ENCODE measurements around the gene E2F3. TPM values are rescaled to one million over a fixed set of nuclear protein-coding genes. Genes with fewer than 3 reads are reported as not detected.

The E2F3 gene
- total and polyA plus RNA-seq, 10 of the 15 experiments (the other 5 are each of a cell fraction or from before 2014, with no cell fraction given): 5.1 to 16.8 (median 10.6) TPM

- H3K4me2 ChIP-seq (ENCODE audit: control insufficient read depth, insufficient read depth): no peak overlapping the region
- intact Hi-C loops (cut with micrococcal nuclease; ENCODE audit: unreplicated experiment): no loop called here
- no peaks in the 10 kb centered on the region for H3K9me3 ChIP-seq (replicated peaks; ENCODE audit: control insufficient read depth, insufficient read depth, low read length)
- ATAC-seq (no peak), FAIRE-seq (no peak), DNase-seq (ENCODE audit: low read depth, low spot score) (no peak)
- ChIA-PET POLR2A (interaction anchor here (0.6 to 2.1 kb wide), 2 partner anchors 10 kb away, joined by 3 to 7 read pairs; no protein-coding TSS in a partner anchor), SMC1A (ENCODE audit: uncharacterized antibody, unreplicated experiment) (interaction anchor here (0.8 to 3.9 kb wide), 3 partner anchors 10 to 41 kb away, joined by 4 to 30 read pairs (median 4); no protein-coding TSS in a partner anchor), CTCF (interaction anchor here (1.2 to 2.1 kb wide), 2 partner anchors 10 to 90 kb away, joined by 3 to 12 read pairs; no protein-coding TSS in a partner anchor), RAD21 (ENCODE audit: unreplicated experiment) (interaction anchor here (1.2 to 1.6 kb wide), 2 partner anchors 10 to 113 kb away, joined by 5 to 9 read pairs; no protein-coding TSS in a partner anchor)
- TF ChIP-seq ESRRA (IDR thresholded peaks at IDR 0.05; ENCODE audit: low read length) (no peak), NR2F1 (conservative IDR thresholded peaks at IDR 0.05) (no peak), ZNF217 (IDR thresholded peaks at IDR 0.05) (no peak)
- no peaks in the 10 kb centered on the region for H3K27me3 ChIP-seq (replicated peaks in 1 of 2; ENCODE audit: control insufficient read depth in 2 of 2, insufficient read depth in 2 of 2, low read length in 1 of 2)
- H4K20me1 ChIP-seq (ENCODE audit: control insufficient read depth, insufficient read depth): peaks cover 3% of the 10 kb centered on the region; the same call in 1 of the 2 replicates
- BruUV-seq (replicated peaks): no TSS peak
- WGBS (ENCODE audit: insufficient coverage, insufficient replicate concordance, low lambda C conversion rate, missing lambda C conversion rate): 98% methylated on average over 8 of the region's 8 CpGs
- in situ Hi-C loops (cut with MboI): no loop called here
- H3K4me3 ChIP-seq: no peak overlapping the region
- H2AFZ ChIP-seq (ENCODE audit: control insufficient read depth, low read depth, low read length): no peak overlapping the region
- H3K79me2 ChIP-seq (ENCODE audit: control insufficient read depth, insufficient read depth, low read length): peaks cover 94% of the 10 kb centered on the region
- peaks cover 38% of the 10 kb centered on the region for H3K4me1 ChIP-seq (ENCODE audit: control insufficient read depth, insufficient read depth, low read length)
- H3K36me3 ChIP-seq (ENCODE audit: control insufficient read depth in 2 of 2, insufficient read depth in 2 of 2, low read length in 1 of 2): peaks cover 3% of the 10 kb centered on the region in 2 experiments; a peak in 2 of 4 replicates
- no peak overlapping the region for H3K27ac ChIP-seq (ENCODE audit: control insufficient read depth, insufficient read depth)
- H3K9ac ChIP-seq (ENCODE audit: control insufficient read depth, insufficient read depth, low read length): no peak overlapping the region
Observed at GRCh38 chr6:20414711-20415110, 13.0 kb downstream of the E2F3 start.

- no peaks in the 10 kb centered on the region for H3K9me3 ChIP-seq (replicated peaks; ENCODE audit: control insufficient read depth, insufficient read depth, low read length)
- ChIA-PET SMC1A (ENCODE audit: uncharacterized antibody, unreplicated experiment) (interaction anchor here (1.1 to 3.9 kb wide), 3 partner anchors 8 to 17 kb away, joined by 3 to 30 read pairs (median 13); no protein-coding TSS in a partner anchor), POLR2A (no interaction called here), RAD21 (ENCODE audit: unreplicated experiment) (no interaction called here), CTCF (no interaction called here)
- 67% methylated on average over 7 of the region's 7 CpGs for WGBS (ENCODE audit: insufficient coverage, insufficient replicate concordance, low lambda C conversion rate, missing lambda C conversion rate)
- DNase-seq (ENCODE audit: low read depth, low spot score): no peak
- no peak overlapping the region for H3K27ac ChIP-seq (ENCODE audit: control insufficient read depth, insufficient read depth)
- H3K4me3 ChIP-seq: no peak overlapping the region
- H3K9ac ChIP-seq (ENCODE audit: control insufficient read depth, insufficient read depth, low read length): no peak overlapping the region
- in situ Hi-C loops (cut with MboI): no loop called here
- peaks cover 32% of the 10 kb centered on the region for H3K4me1 ChIP-seq (ENCODE audit: control insufficient read depth, insufficient read depth, low read length)
- H2AFZ ChIP-seq (ENCODE audit: control insufficient read depth, low read depth, low read length): no peak overlapping the region
- BruUV-seq (replicated peaks): no TSS peak
- H3K79me2 ChIP-seq (ENCODE audit: control insufficient read depth, insufficient read depth, low read length): peaks cover 94% of the 10 kb centered on the region
- FAIRE-seq: no peak
- peaks cover 3% of the 10 kb centered on the region in 2 experiments; a peak in 2 of 4 replicates for H3K36me3 ChIP-seq (ENCODE audit: control insufficient read depth in 2 of 2, insufficient read depth in 2 of 2, low read length in 1 of 2)
- intact Hi-C loops (cut with micrococcal nuclease; ENCODE audit: unreplicated experiment): no loop called here
- no peak for ATAC-seq
- peaks cover 3% of the 10 kb centered on the region; the same call in 1 of the 2 replicates for H4K20me1 ChIP-seq (ENCODE audit: control insufficient read depth, insufficient read depth)
- no peaks in the 10 kb centered on the region for H3K27me3 ChIP-seq (replicated peaks in 1 of 2; ENCODE audit: control insufficient read depth in 2 of 2, insufficient read depth in 2 of 2, low read length in 1 of 2)
- no peak overlapping the region for H3K4me2 ChIP-seq (ENCODE audit: control insufficient read depth, insufficient read depth)
- TF ChIP-seq USF2 (IDR thresholded peaks at IDR 0.05; ENCODE audit: borderline replicate concordance, low read depth, low read length) (no peak), ETV6 (conservative IDR thresholded peaks at IDR 0.05 in 1 of 2, IDR thresholded peaks at IDR 0.05 in 1 of 2; ENCODE audit: borderline replicate concordance in 1 of 2, low read depth in 1 of 2) (no peak), DPF2 (IDR thresholded peaks at IDR 0.05) (no peak), ZBTB33 (IDR thresholded peaks at IDR 0.05) (no peak), MEF2A (IDR thresholded peaks at IDR 0.05; ENCODE audit: insufficient read depth, low read depth, low read length) (no peak), SUPT20H (IDR thresholded peaks at IDR 0.05; ENCODE audit: borderline replicate concordance, control insufficient read depth, low read depth, low read length) (no peak), HSF1 (IDR thresholded peaks at IDR 0.05; ENCODE audit: low read depth, low read length) (no peak)
Observed at GRCh38 chr6:20415304-20415703, 13.6 kb downstream of the E2F3 start.
